Mesenchymal stem cell (in vitro differentiated cells and primary cell): ENCODE results near the gene VPS37B.

Source experiments
- DNase-seq: peaks from one replicate; pipeline ENCODE4 v3.0.0-alpha.2; 2013
- H2AFZ ChIP-seq: one replicate; pipeline ENCODE4 v1.6.1; 2013; ENCODE audit warnings: low read depth, mild to moderate bottlenecking, control low read depth, inconsistent platforms, low read length, moderate library complexity
- H2AK5ac ChIP-seq: 2 replicates; pipeline ENCODE4 v1.6.1; 2013; ENCODE audit warnings: low read length, moderate library complexity, mild to moderate bottlenecking, inconsistent platforms; ENCODE audit not compliant: severe bottlenecking
- H2BK120ac ChIP-seq: one replicate; pipeline ENCODE4 v1.6.1; 2013; ENCODE audit warnings: low read depth, mild to moderate bottlenecking, inconsistent platforms, low read length, moderate library complexity
- H2BK12ac ChIP-seq, 2 experiments: one replicate each; pipeline ENCODE4 v1.6.1; 2013; ENCODE audit warnings: inconsistent platforms in 2 of 2, low read length in 2 of 2, mild to moderate bottlenecking in 2 of 2, moderate library complexity in 2 of 2, control low read depth in 1 of 2
- H2BK15ac ChIP-seq: one replicate; pipeline ENCODE4 v1.6.1; 2013; ENCODE audit warnings: mild to moderate bottlenecking, low read depth, inconsistent platforms; ENCODE audit not compliant: poor library complexity, severe bottlenecking
- H2BK5ac ChIP-seq: 2 replicates; pipeline ENCODE4 v1.6.1; 2013; ENCODE audit warnings: low read depth, mild to moderate bottlenecking, low read length, control low read depth, inconsistent platforms; ENCODE audit not compliant: poor library complexity, severe bottlenecking
- H3K14ac ChIP-seq, 2 experiments: one replicate each; pipeline ENCODE4 v1.6.1; 2013; ENCODE audit warnings: inconsistent platforms in 2 of 2, low read length in 2 of 2, control low read depth in 1 of 2, mild to moderate bottlenecking in 1 of 2, moderate library complexity in 1 of 2
- H3K18ac ChIP-seq, 2 experiments: one replicate each; pipeline ENCODE4 v1.6.1; 2013; ENCODE audit warnings: inconsistent platforms in 2 of 2, low read length in 2 of 2, control low read depth in 1 of 2, low read depth in 1 of 2, mild to moderate bottlenecking in 1 of 2
- H3K23ac ChIP-seq, 2 experiments: one replicate each; pipeline ENCODE4 v1.6.1; 2013; ENCODE audit warnings: inconsistent platforms in 2 of 2, low read length in 2 of 2, mild to moderate bottlenecking in 2 of 2, moderate library complexity in 2 of 2, control low read depth in 1 of 2
- H3K27ac ChIP-seq: 2 replicates; pipeline ENCODE4 v1.5.1; 2013; ENCODE audit warnings: mild to moderate bottlenecking, moderate library complexity, low read length, control low read depth, inconsistent platforms; ENCODE audit not compliant: poor library complexity, severe bottlenecking
- H3K27me3 ChIP-seq, 2 experiments: 2 replicates each; pipeline versions ENCODE4 v1.6.1 to v1.7.0; 2013; ENCODE audit warnings: low read length in 2 of 2, mild to moderate bottlenecking in 2 of 2, moderate library complexity in 2 of 2, control low read depth in 1 of 2, inconsistent platforms in 1 of 2; ENCODE audit not compliant: control insufficient read depth in 1 of 2, insufficient read depth in 1 of 2
- H3K36me3 ChIP-seq, 2 experiments: 2 replicates each; pipeline versions ENCODE4 v1.6.1 to v1.7.0; 2013; ENCODE audit warnings: low read length in 2 of 2, control low read depth in 1 of 2, inconsistent platforms in 1 of 2, low read depth in 1 of 2, mild to moderate bottlenecking in 1 of 2; ENCODE audit not compliant: insufficient read depth in 2 of 2, control insufficient read depth in 1 of 2
- H3K4ac ChIP-seq, 2 experiments: one replicate each; pipeline ENCODE4 v1.6.1; 2013; ENCODE audit warnings: inconsistent platforms in 2 of 2, low read length in 2 of 2, mild to moderate bottlenecking in 2 of 2, moderate library complexity in 2 of 2, control low read depth in 1 of 2, low read depth in 1 of 2
- H3K4me1 ChIP-seq: 2 replicates; pipeline ENCODE4 v1.6.1; 2013; ENCODE audit warnings: low read depth, low read length, control low read depth; ENCODE audit not compliant: control insufficient read depth, insufficient read depth
- H3K4me2 ChIP-seq: 2 replicates; pipeline ENCODE4 v1.6.1; 2013; ENCODE audit warnings: low read length, mild to moderate bottlenecking, inconsistent platforms; ENCODE audit not compliant: poor library complexity, severe bottlenecking
- H3K4me3 ChIP-seq, 2 experiments: 2 replicates each; pipeline versions ENCODE4 v1.5.1 to v1.7.0; 2013; ENCODE audit warnings: low read length in 2 of 2, mild to moderate bottlenecking in 2 of 2, control low read depth in 1 of 2, low read depth in 1 of 2; ENCODE audit not compliant: insufficient read depth in 1 of 2
- H3K79me1 ChIP-seq: replicated peaks from 2 replicates; pipeline ENCODE4 v1.6.1; 2013; ENCODE audit warnings: mild to moderate bottlenecking, control low read depth, low read length, inconsistent platforms; ENCODE audit not compliant: poor library complexity, severe bottlenecking
- H3K9ac ChIP-seq: 2 replicates; pipeline ENCODE4 v1.7.0; 2013; ENCODE audit warnings: mild to moderate bottlenecking, low read length, moderate library complexity
- H3K9me3 ChIP-seq: 2 replicates; pipeline ENCODE4 v1.7.0; 2013; ENCODE audit warnings: mild to moderate bottlenecking, low read length; ENCODE audit not compliant: control insufficient read depth
- H4K8ac ChIP-seq: one replicate; pipeline ENCODE4 v1.6.1; 2013; ENCODE audit warnings: inconsistent platforms, mild to moderate bottlenecking, low read length, moderate library complexity
- H4K91ac ChIP-seq: one replicate; pipeline ENCODE4 v1.6.1; 2013; ENCODE audit warnings: mild to moderate bottlenecking, low read length, inconsistent platforms
- WGBS: methylation state at CpG from one replicate; pipeline ENCODE4 v1.1.7; 2013; ENCODE audit warnings: mixed read lengths; 5-methylcytosine and 5-hydroxymethylcytosine counted together

The VPS37B gene

GRCh38 chr12:122882908-122883558 lies 12.9 kb downstream of the VPS37B start:
- no peak overlapping the region for H3K4ac ChIP-seq
- H3K14ac ChIP-seq, result no peak overlapping the region
- no peak overlapping the region for H3K18ac ChIP-seq
- no peak overlapping the region for H2BK12ac ChIP-seq
- H2AK5ac ChIP-seq, result no peak overlapping the region
- H2BK5ac ChIP-seq, result no peak overlapping the region
- no peak overlapping the region for H3K4me2 ChIP-seq
- H3K79me1 ChIP-seq, result peaks cover 7% of the 10 kb centered on the region
- H3K27ac ChIP-seq, result no peak overlapping the region
- DNase-seq, result no peak
- no peak overlapping the region for H2AFZ ChIP-seq
- H3K27me3 ChIP-seq, result no peaks in the 10 kb centered on the region
- H2BK15ac ChIP-seq, result no peak overlapping the region
- no peak overlapping the region for H3K9ac ChIP-seq
- H3K4me3 ChIP-seq, result no peak overlapping the region
- WGBS, result 96% methylated on average over 10 of the region's 11 CpGs
- H3K4me1 ChIP-seq, result peaks cover 31% of the 10 kb centered on the region
- H3K36me3 ChIP-seq, result peaks cover 0 to 4% of the 10 kb centered on the region in 2 experiments
- no peak overlapping the region for H4K91ac ChIP-seq
- no peaks in the 10 kb centered on the region for H3K9me3 ChIP-seq
- H4K8ac ChIP-seq, result no peak overlapping the region
- no peak overlapping the region for H2BK120ac ChIP-seq
- H3K23ac ChIP-seq, result no peak overlapping the region

GRCh38 chr12:122880668-122881067 lies 15.3 kb downstream of the VPS37B start:
- Histone ChIP-seq H3K27me3 (no peaks in the 10 kb centered on the region), H4K8ac (no peak overlapping the region), H3K36me3 (peaks cover 0 to 4% of the 10 kb centered on the region in 2 experiments), H2BK5ac (peak overlapping the region; percentile 75), H3K4ac (no peak overlapping the region), H3K4me1 (peaks cover 26% of the 10 kb centered on the region), H2AK5ac (peak overlapping the region; percentile 57), H3K79me1 (peaks cover 10% of the 10 kb centered on the region), H3K9ac (peak overlapping the region; percentile 70), H3K9me3 (no peaks in the 10 kb centered on the region), H2BK12ac (no peak overlapping the region), H3K18ac (peak overlapping the region in 1 of 2 experiments; percentile 74), H3K23ac (peak overlapping the region in 1 of 2 experiments; percentile 65), H2AFZ (no peak overlapping the region), H3K14ac (peak overlapping the region in 1 of 2 experiments; percentile 39), H2BK15ac (no peak overlapping the region), H3K27ac (peak overlapping the region; percentile 89), H3K4me2 (peak overlapping the region; percentile 61), H3K4me3 (peak overlapping the region in 1 of 2 experiments; percentile 48), H4K91ac (no peak overlapping the region), H2BK120ac (no peak overlapping the region)
- 79% methylated on average over 6 of the region's 8 CpGs for WGBS
- DNase-seq, result no peak

DNA sequence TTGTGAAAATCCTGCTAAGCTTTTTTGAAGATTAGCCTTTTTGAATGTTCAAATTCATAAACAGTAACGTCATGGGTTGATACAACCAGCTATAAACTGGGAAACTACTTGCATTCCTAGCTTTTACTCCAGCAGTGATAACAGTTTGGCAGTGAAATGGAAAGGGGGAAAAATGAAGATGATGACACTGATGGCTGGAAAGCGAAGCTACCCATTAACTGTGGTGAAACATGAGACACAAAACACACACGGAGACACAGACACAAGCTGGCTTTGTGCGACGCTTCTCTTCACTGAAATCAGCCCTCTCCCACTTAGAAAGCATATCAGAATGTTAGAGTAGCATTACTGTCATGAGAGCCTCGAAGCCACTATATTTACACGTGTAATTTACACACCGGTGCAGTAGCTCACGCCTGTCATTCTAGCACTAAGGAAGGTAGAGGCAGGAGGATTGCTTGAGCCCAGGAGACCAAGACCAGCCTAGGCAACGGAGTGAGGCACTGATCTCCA lies 15.7 kb downstream of the VPS37B start:
- Histone ChIP-seq H3K27me3 (no peaks in the 10 kb centered on the region), H2AK5ac (peak overlapping the region; percentile 57), H2BK15ac (no peak overlapping the region), H2AFZ (no peak overlapping the region), H2BK120ac (no peak overlapping the region), H3K18ac (peak overlapping the region in 1 of 2 experiments; percentile 35), H4K8ac (no peak overlapping the region), H3K79me1 (peaks cover 10% of the 10 kb centered on the region), H2BK5ac (peak overlapping the region; percentile 75), H2BK12ac (no peak overlapping the region), H3K27ac (peak overlapping the region; percentile 89), H3K4me2 (peak overlapping the region; percentile 61), H4K91ac (no peak overlapping the region), H3K4me3 (peak overlapping the region in 1 of 2 experiments; percentile 48), H3K36me3 (peaks cover 0 to 4% of the 10 kb centered on the region in 2 experiments), H3K4me1 (peaks cover 28% of the 10 kb centered on the region), H3K23ac (peak overlapping the region in 1 of 2 experiments; percentile 65), H3K9ac (peak overlapping the region; percentile 70), H3K9me3 (no peaks in the 10 kb centered on the region), H3K4ac (peak overlapping the region in 1 of 2 experiments; percentile 19), H3K14ac (peak overlapping the region in 1 of 2 experiments; percentile 26)
- 90% methylated on average over 10 of the region's 10 CpGs for WGBS
- peak; percentile 62 for DNase-seq

DNA sequence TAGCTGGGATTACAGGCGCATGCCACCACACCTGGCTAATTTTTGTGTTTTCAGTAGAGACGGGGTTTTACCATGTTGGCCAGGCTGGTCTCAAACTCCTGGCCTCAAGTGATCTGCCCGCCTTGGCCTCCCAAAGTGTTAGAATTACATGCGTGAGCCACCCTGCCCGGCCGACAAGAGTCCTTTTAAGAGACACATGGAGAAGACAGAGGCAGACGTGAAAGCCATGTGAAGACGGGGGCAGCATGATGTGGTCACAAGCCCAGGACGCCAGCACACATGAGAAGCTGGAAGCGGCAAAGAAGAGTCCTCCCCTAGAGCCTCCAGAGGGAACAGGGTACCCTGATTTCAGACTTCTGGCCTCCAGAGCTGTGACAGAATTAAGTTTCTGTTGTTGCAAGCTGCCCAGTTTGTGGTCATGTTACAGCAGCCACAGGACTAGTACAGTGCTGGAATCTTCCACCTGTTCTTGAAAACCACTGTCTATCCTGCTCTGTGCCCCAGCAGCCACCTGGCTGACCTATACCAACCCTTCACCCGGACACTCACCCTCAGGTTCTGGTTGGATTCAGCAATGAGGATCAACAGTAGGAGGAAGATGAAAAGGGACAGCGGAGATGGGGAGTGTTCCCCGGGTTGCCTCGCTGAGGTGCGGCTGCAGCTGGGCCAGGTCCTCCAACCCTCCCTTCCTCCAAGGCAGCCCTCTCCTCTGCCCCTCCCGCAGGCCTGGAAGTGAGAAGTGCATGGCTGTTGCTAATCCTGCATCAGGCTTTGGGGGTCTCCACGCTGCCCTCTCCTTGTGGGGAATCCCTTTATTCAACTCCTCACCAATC lies 16.9 kb downstream of the VPS37B start:
- WGBS, result 91% methylated on average over 16 of the region's 17 CpGs
- Histone ChIP-seq H3K4me3 (no peak overlapping the region), H2AFZ (no peak overlapping the region), H3K79me1 (peaks cover 10% of the 10 kb centered on the region), H3K4me1 (peaks cover 30% of the 10 kb centered on the region), H3K9ac (peak overlapping the region; percentile 70), H2BK12ac (no peak overlapping the region), H3K18ac (no peak overlapping the region), H2BK5ac (no peak overlapping the region), H2BK120ac (no peak overlapping the region), H3K14ac (no peak overlapping the region), H3K23ac (no peak overlapping the region), H4K8ac (no peak overlapping the region), H2AK5ac (peak overlapping the region; percentile 16), H3K9me3 (no peaks in the 10 kb centered on the region), H3K27ac (peak overlapping the region; percentile 15), H3K4ac (no peak overlapping the region), H2BK15ac (no peak overlapping the region), H3K27me3 (no peaks in the 10 kb centered on the region), H3K4me2 (no peak overlapping the region), H3K36me3 (peaks cover 0 to 4% of the 10 kb centered on the region in 2 experiments), H4K91ac (no peak overlapping the region)
- no peak for DNase-seq
